RKO (cell line): Measurements from ENCODE around the gene LTB4R2.

ENCODE experiments used
- DNase-seq: peaks from one replicate; pipeline ENCODE4 v3.0.0-alpha.2; 2016; ENCODE audit warnings: low spot score

The LTB4R2 gene

GRCh38 chr14:24309538-24310264, at the start of gene LTB4R2:
LTB4R2 (plus strand) TSS chr14:24310140; CDS start chr14:24310665, 525 bp downstream.
- no peak for DNase-seq

- DNase-seq: no peak
Measured at GRCh38 chr14:24260780-24261157, 49.2 kb upstream of the LTB4R2 start.

- no peak for DNase-seq
Measured at GRCh38 chr14:24261256-24261968, 48.5 kb upstream of the LTB4R2 start.

- no peak for DNase-seq
Measured at GRCh38 chr14:24261969-24262327, 48.0 kb upstream of the LTB4R2 start.

- DNase-seq: no peak
Measured at GRCh38 chr14:24262821-24263733, 46.9 kb upstream of the LTB4R2 start, which contains the start of gene TGM1. TGM1 (minus strand) TSS chr14:24263177; CDS start chr14:24262352, 825 bp downstream.

GRCh38 chr14:24263848-24264247, 46.1 kb upstream of the LTB4R2 start:
- no peak for DNase-seq

- DNase-seq: no peak
Measured at GRCh38 chr14:24264298-24264697, 45.6 kb upstream of the LTB4R2 start.

GRCh38 chr14:24266344-24267244, 43.3 kb upstream of the LTB4R2 start:
- no peak for DNase-seq

GRCh38 chr14:24267516-24267915, 42.4 kb upstream of the LTB4R2 start:
- no peak for DNase-seq

- DNase-seq: no peak
Measured at GRCh38 chr14:24268225-24268624, 41.7 kb upstream of the LTB4R2 start.

GRCh38 chr14:24269368-24269767, 40.6 kb upstream of the LTB4R2 start:
- no peak for DNase-seq

- no peak for DNase-seq
Measured at GRCh38 chr14:24269910-24270536, 39.9 kb upstream of the LTB4R2 start.

- peak; percentile 36 for DNase-seq
Measured at GRCh38 chr14:24270537-24271133, 39.3 kb upstream of the LTB4R2 start.

- peak; percentile 90 for DNase-seq
Measured at GRCh38 chr14:24271134-24271833, 38.7 kb upstream of the LTB4R2 start, which contains the start of gene RABGGTA. RABGGTA (minus strand) TSS chr14:24271597; CDS start chr14:24271115, 482 bp downstream.

GRCh38 chr14:24271834-24272263, 38.1 kb upstream of the LTB4R2 start:
- DNase-seq: no peak

GRCh38 chr14:24272467-24272866, 37.5 kb upstream of the LTB4R2 start:
- no peak for DNase-seq

GRCh38 chr14:24273422-24273998, 36.4 kb upstream of the LTB4R2 start:
- peak; percentile 39 for DNase-seq

GRCh38 chr14:24274101-24274543, 35.8 kb upstream of the LTB4R2 start:
- peak; percentile 25 for DNase-seq

- DNase-seq: no peak
Measured at GRCh38 chr14:24277071-24277470, 32.9 kb upstream of the LTB4R2 start.
